A673 (cell line): ENCODE results near the gene XAF1. TPM values are rescaled to one million over a fixed set of nuclear protein-coding genes. Genes with fewer than 3 reads are reported as not detected.

Source experiments
- BruUV-seq: library from RNA; stranded (reverse); fragments of 400-500 nt; replicated peaks from 2 replicates; lab custom pipeline; 2021; lab: Mats Ljungman, UMichigan
- CTCF ChIA-PET: fragments of 300-600 bp; sonication (Branson Sonifier 250); formaldehyde crosslinking; loops from one replicate; lab custom pipeline; 2022; ENCODE audit warnings: antibody characterized with exemption; lab: Charles Lee
- POLR2A ChIA-PET: fragments of 300-600 bp; sonication (Branson Sonifier 250); formaldehyde crosslinking; loops from one replicate; lab custom pipeline; 2022; ENCODE audit warnings: antibody characterized with exemption; ENCODE audit not compliant: low non-redundant PET; lab: Charles Lee
- DNase-seq: peaks from one replicate; pipeline ENCODE4 v3.0.0-alpha.2; 2015; ENCODE audit warnings: low spot score
- H3K27ac ChIP-seq: fragments of 200-600 bp; sonication (generic); 2 replicates; pipeline ENCODE4 v1.5.1; 2016; ENCODE audit warnings: mixed run types, low read depth, mild to moderate bottlenecking, mixed read lengths, antibody characterized with exemption, low read length; ENCODE audit not compliant: poor library complexity, severe bottlenecking
- H3K27me3 ChIP-seq: fragments of 200-600 bp; sonication (generic); replicated peaks from 2 replicates; pipeline ENCODE4 v1.6.1; 2017; ENCODE audit warnings: mixed run types, low read depth, mild to moderate bottlenecking, mixed read lengths, antibody characterized with exemption, low read length; ENCODE audit not compliant: insufficient read depth, poor library complexity
- H3K36me3 ChIP-seq: fragments of 200-600 bp; sonication (generic); 2 replicates; pipeline ENCODE4 v1.6.1; 2016; ENCODE audit warnings: mixed run types, mild to moderate bottlenecking, mixed read lengths, antibody characterized with exemption, low read length; ENCODE audit not compliant: insufficient read depth, poor library complexity, severe bottlenecking
- H3K4me1 ChIP-seq: fragments of 200-600 bp; sonication (generic); 2 replicates; pipeline ENCODE4 v1.6.1; 2017; ENCODE audit warnings: mixed run types, mild to moderate bottlenecking, mixed read lengths, antibody characterized with exemption, low read length; ENCODE audit not compliant: insufficient read depth, poor library complexity, severe bottlenecking
- H3K4me3 ChIP-seq: fragments of 200-600 bp; sonication (generic); 2 replicates; pipeline ENCODE4 v1.5.1; 2016; ENCODE audit warnings: low read depth, mixed run types, mild to moderate bottlenecking, mixed read lengths, low read length; ENCODE audit not compliant: poor library complexity, severe bottlenecking
- H3K9me3 ChIP-seq: fragments of 200-600 bp; sonication (generic); 2 replicates; pipeline ENCODE4 v1.6.1; 2016; ENCODE audit warnings: mixed run types, low read depth, mild to moderate bottlenecking, mixed read lengths, antibody characterized with exemption, low read length; ENCODE audit not compliant: poor library complexity, severe bottlenecking
- CTCF ChIP-seq: fragments of 300-800, 200-600 bp; sonication (generic); conservative IDR thresholded peaks from 2 replicates; pipeline ENCODE4 v1.5.1; 2017; ENCODE audit warnings: low read depth, mild to moderate bottlenecking, antibody characterized with exemption, low read length, moderate library complexity, mixed read lengths
- EZH2 ChIP-seq: fragments of 200-600 bp; sonication (generic); IDR thresholded peaks from 2 replicates; pipeline ENCODE4 v1.6.1; 2017; ENCODE audit warnings: borderline replicate concordance, low read depth, mild to moderate bottlenecking, mixed read lengths, antibody characterized with exemption, low read length; ENCODE audit not compliant: poor library complexity, severe bottlenecking
- intact Hi-C: fragments of 100-400 bp; cut with micrococcal nuclease; formaldehyde crosslinking; loops from one replicate; pipeline ENCODE4 v1.10.0; 2022; ENCODE audit not compliant: unreplicated experiment
- total RNA-seq: library from RNA; stranded (reverse); gene quantifications from 2 replicates; pipeline ENCODE4 v1.2.3, GENCODE V29; 2021

The XAF1 gene
- total RNA-seq, 1 experiment from 2014 or later: not detected

GRCh38 chr17:6775871-6776405, 20.1 kb downstream of the XAF1 start, which contains the start of gene FBXO39:
TSS of gene FBXO39 (plus strand) at chr17:6776215. CDS start at chr17:6779869, 3,654 bp downstream.
- CTCF ChIA-PET: no interaction called here
- peaks cover 78% of the 10 kb centered on the region for H3K27me3 ChIP-seq
- no peaks in the 10 kb centered on the region for H3K9me3 ChIP-seq
- intact Hi-C loops: no loop called here
- no peak within 1 kb of the TSS for H3K4me3 ChIP-seq
- TF ChIP-seq CTCF (no peak), EZH2 (no peak)
- H3K27ac ChIP-seq: no peak within 1 kb of the TSS
- DNase-seq: no peak
- no peaks in the 10 kb centered on the region for H3K36me3 ChIP-seq
- BruUV-seq: no TSS peak
- no peaks in the 10 kb centered on the region for H3K4me1 ChIP-seq
- POLR2A ChIA-PET: no interaction called here

GRCh38 chr17:6779411-6779810, 23.6 kb downstream of the XAF1 start:
- Histone ChIP-seq H3K27ac (no peak overlapping the region), H3K4me1 (no peaks in the 10 kb centered on the region), H3K4me3 (no peak overlapping the region), H3K27me3 (peaks cover 89% of the 10 kb centered on the region), H3K36me3 (no peaks in the 10 kb centered on the region), H3K9me3 (no peaks in the 10 kb centered on the region)
- CTCF ChIA-PET: no interaction called here
- POLR2A ChIA-PET: no interaction called here
- intact Hi-C loops: no loop called here
- no TSS peak for BruUV-seq
- DNase-seq: no peak
- TF ChIP-seq CTCF: no peak
- no peak for TF ChIP-seq EZH2

- no peak for DNase-seq
- Histone ChIP-seq H3K4me3 (no peak overlapping the region), H3K27ac (no peak overlapping the region), H3K36me3 (no peaks in the 10 kb centered on the region), H3K9me3 (no peaks in the 10 kb centered on the region), H3K4me1 (no peaks in the 10 kb centered on the region), H3K27me3 (peaks cover 86% of the 10 kb centered on the region)
- BruUV-seq: no TSS peak
- POLR2A ChIA-PET: no interaction called here
- intact Hi-C loops: no loop called here
- CTCF ChIA-PET: no interaction called here
- TF ChIP-seq EZH2: no peak
- no peak for TF ChIP-seq CTCF
Measured at GRCh38 chr17:6780001-6780400, 24.2 kb downstream of the XAF1 start.
